Gastrocnemius medialis (tissue), 4 donors: ENCODE data around the gene IFT80. TPM values are rescaled to one million over a fixed set of nuclear protein-coding genes. Genes with fewer than 3 reads are reported as not detected.

Source experiments
- ATAC-seq, 2 donors: fragments of 150-250 bp; one replicate each; pipeline ENCODE4 v1.9.1; 2016
- DNase-seq, 2 donors: peaks; one replicate each; pipeline ENCODE4 v3.0.0-alpha.2; 2019
- H3K27ac ChIP-seq, 4 donors: fragments of 200-600 bp; sonication (generic); 1 replicate in 1 of 4; 2 replicates in 3 of 4; pipeline ENCODE4 v1.5.1; 2016 to 2018; ENCODE audit warnings: mild to moderate bottlenecking in 2 of 4, moderate library complexity in 1 of 4
- H3K27me3 ChIP-seq, 3 donors: fragments of 200-600 bp; sonication (generic) in 2 of 3; 1 replicate in 1 of 3; 2 replicates in 2 of 3; pipeline versions ENCODE4 v1.5.1 to v1.6.0; 2016 to 2019; ENCODE audit warnings: mild to moderate bottlenecking in 1 of 3, moderate library complexity in 1 of 3
- H3K36me3 ChIP-seq, 2 donors: fragments of 200-600 bp; sonication (generic) in 1 of 2; one replicate each; pipeline ENCODE4 v1.5.1; 2017 to 2018
- H3K4me1 ChIP-seq, 2 donors: fragments of 200-600 bp; sonication (generic) in 1 of 2; one replicate each; pipeline ENCODE4 v1.5.1; 2016 to 2017; ENCODE audit warnings: mild to moderate bottlenecking in 2 of 2
- H3K4me3 ChIP-seq, 4 donors: fragments of 200-600 bp; sonication (generic) in 3 of 4; 1 replicate in 1 of 4; 2 replicates in 3 of 4; pipeline ENCODE4 v1.5.1; 2016 to 2019; ENCODE audit warnings: mild to moderate bottlenecking in 2 of 4
- H3K9me3 ChIP-seq, 3 donors: fragments of 200-600 bp; sonication (generic) in 2 of 3; 1 replicate in 1 of 3; 2 replicates in 2 of 3; pipeline ENCODE4 v1.5.1; 2016 to 2019
- POLR2A ChIP-seq, 2 donors: fragments of 450-650 bp; IDR thresholded peaks; one replicate each; pipeline ENCODE4 v1.6.1; 2017; ENCODE audit warnings: antibody characterized with exemption in 2 of 2, mild to moderate bottlenecking in 2 of 2, moderate library complexity in 2 of 2
- in situ Hi-C, 4 donors: fragments of 200-750 bp; cut with MboI; loops; one replicate each; pipeline versions ENCODE4 v1.15.0 to v1.8.0; 2017; ENCODE audit warnings: low sequenced_read_pairs in 4 of 4
- intact Hi-C: fragments of 100-400 bp; cut with DNase I; formaldehyde crosslinking; loops from one replicate; pipeline ENCODE4 v1.15.1; 2023; ENCODE audit warnings: low total_unique reads
- total RNA-seq, 4 donors: library from RNA; depleted of rRNA; stranded (reverse); fragments of >200 nt; gene quantifications; one replicate each; pipeline versions ENCODE4 v1.1.0 to v1.2.3, GENCODE V29; 2016
- TF ChIP-seq, protein P1 (sequence below), 5 experiments: fragments of 450-650 bp in 3 of 5; fragments of 200-600 bp in 2 of 5; sonication (generic) in 2 of 5; IDR thresholded peaks in 4 of 5; conservative IDR thresholded peaks in 1 of 5; 1 replicate in 4 of 5; 2 replicates in 1 of 5; pipeline ENCODE4 v1.5.1; 2016 to 2019; ENCODE audit warnings: antibody characterized with exemption in 5 of 5, mild to moderate bottlenecking in 3 of 5, moderate library complexity in 3 of 5

Gene IFT80
- total RNA-seq, 4 donors from 2014 or later, result 3.9 to 7.9 (median 6.0) TPM

DNA sequence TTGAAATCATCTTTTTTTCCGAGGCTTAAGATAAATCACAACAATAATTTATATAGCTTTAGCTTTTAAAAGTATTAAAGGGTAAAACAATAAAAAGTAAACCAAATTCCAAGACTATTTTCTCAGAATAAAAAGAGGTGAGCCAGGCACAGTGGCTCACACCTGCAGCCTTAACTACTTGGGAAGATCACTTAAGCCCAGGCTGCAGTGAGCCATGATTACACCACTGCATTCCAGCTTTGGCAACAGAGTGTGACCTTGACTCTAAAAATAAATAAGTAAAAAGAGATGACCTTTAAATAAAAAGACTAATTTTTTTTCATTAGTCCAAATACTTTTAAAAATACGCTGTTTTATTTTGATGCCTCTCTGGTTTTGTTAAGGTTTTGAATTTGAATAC, 119.4 kb downstream of the IFT80 start:
- no peak for ATAC-seq
- no peak overlapping the region for H3K4me3 ChIP-seq
- no peak for TF ChIP-seq POLR2A (IDR thresholded peaks at IDR 0.05)
- TF ChIP-seq, protein P1, sequence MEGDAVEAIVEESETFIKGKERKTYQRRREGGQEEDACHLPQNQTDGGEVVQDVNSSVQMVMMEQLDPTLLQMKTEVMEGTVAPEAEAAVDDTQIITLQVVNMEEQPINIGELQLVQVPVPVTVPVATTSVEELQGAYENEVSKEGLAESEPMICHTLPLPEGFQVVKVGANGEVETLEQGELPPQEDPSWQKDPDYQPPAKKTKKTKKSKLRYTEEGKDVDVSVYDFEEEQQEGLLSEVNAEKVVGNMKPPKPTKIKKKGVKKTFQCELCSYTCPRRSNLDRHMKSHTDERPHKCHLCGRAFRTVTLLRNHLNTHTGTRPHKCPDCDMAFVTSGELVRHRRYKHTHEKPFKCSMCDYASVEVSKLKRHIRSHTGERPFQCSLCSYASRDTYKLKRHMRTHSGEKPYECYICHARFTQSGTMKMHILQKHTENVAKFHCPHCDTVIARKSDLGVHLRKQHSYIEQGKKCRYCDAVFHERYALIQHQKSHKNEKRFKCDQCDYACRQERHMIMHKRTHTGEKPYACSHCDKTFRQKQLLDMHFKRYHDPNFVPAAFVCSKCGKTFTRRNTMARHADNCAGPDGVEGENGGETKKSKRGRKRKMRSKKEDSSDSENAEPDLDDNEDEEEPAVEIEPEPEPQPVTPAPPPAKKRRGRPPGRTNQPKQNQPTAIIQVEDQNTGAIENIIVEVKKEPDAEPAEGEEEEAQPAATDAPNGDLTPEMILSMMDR (IDR thresholded peaks at IDR 0.05 in 4 of 5, conservative IDR thresholded peaks at IDR 0.05 in 1 of 5), result no peak
- no peaks in the 10 kb centered on the region for H3K4me1 ChIP-seq
- no peaks in the 10 kb centered on the region for H3K27me3 ChIP-seq
- H3K27ac ChIP-seq, result no peak overlapping the region
- in situ Hi-C loops, result no loop called here
- intact Hi-C loops, result no loop called here
- no peaks in the 10 kb centered on the region for H3K9me3 ChIP-seq
- no peaks in the 10 kb centered on the region for H3K36me3 ChIP-seq
- DNase-seq, result no peak

DNA sequence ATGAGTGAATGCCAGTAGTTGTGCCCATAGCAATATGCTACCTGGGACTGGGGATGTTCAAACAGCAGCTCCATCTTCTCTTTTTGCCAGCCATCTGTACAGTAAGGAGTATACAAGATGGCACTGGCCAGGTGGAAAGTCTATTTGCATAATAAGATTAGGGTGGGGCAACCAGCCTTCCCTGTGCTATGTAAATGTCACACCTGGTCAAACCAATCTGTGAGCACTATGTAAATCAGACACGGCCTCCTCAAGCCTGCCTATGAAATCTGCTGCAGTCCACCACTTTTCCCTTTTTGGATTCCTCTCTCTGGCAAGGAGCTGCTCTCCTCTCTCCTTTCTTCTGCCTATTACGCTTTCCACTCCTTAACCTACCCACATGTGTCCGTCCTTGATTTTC, 120.8 kb downstream of the IFT80 start:
- in situ Hi-C loops, result no loop called here
- DNase-seq (no peak), ATAC-seq (no peak)
- Histone ChIP-seq H3K27me3 (no peaks in the 10 kb centered on the region), H3K27ac (no peak overlapping the region), H3K9me3 (no peaks in the 10 kb centered on the region), H3K4me3 (no peak overlapping the region), H3K4me1 (no peaks in the 10 kb centered on the region), H3K36me3 (no peaks in the 10 kb centered on the region)
- TF ChIP-seq POLR2A (IDR thresholded peaks at IDR 0.05), result no peak
- TF ChIP-seq, protein P1 (IDR thresholded peaks at IDR 0.05 in 4 of 5, conservative IDR thresholded peaks at IDR 0.05 in 1 of 5), result no peak
- intact Hi-C loops, result no loop called here

DNA sequence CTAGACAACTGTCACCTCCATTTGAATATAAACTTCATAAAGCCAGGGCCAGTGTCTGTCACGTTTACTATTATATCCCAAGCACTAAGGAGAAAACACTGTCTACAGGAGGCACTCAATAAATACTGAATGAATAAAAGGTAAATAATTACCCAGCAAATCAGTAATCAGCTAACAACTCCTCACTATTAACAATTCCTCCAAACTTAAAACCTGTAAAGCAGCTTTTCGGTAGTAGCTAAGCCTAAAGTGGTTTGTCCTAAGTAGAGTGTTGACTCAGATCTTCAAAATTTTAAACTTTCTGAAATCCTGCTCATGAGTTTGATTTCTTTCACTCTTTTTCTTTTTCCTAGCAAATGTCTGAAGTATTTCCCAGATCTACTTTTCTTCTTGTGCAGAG, 133.9 kb downstream of the IFT80 start:
- ATAC-seq (no peak), DNase-seq (no peak)
- no peaks in the 10 kb centered on the region for H3K27me3 ChIP-seq
- TF ChIP-seq, protein P1 (IDR thresholded peaks at IDR 0.05 in 4 of 5, conservative IDR thresholded peaks at IDR 0.05 in 1 of 5), result no peak
- TF ChIP-seq POLR2A (IDR thresholded peaks at IDR 0.05), result no peak
- no peaks in the 10 kb centered on the region for H3K9me3 ChIP-seq
- no peak overlapping the region for H3K4me3 ChIP-seq
- intact Hi-C loops, result no loop called here
- H3K27ac ChIP-seq, result no peak overlapping the region
- in situ Hi-C loops, result no loop called here
- H3K4me1 ChIP-seq, result no peaks in the 10 kb centered on the region
- peaks cover 0 to 10% of the 10 kb centered on the region in 2 donors for H3K36me3 ChIP-seq

- Histone ChIP-seq H3K27me3 (no peaks in the 10 kb centered on the region), H3K36me3 (no peaks in the 10 kb centered on the region), H3K27ac (no peak overlapping the region), H3K4me1 (no peaks in the 10 kb centered on the region), H3K4me3 (no peak overlapping the region), H3K9me3 (no peaks in the 10 kb centered on the region)
- intact Hi-C loops, result no loop called here
- no peak for TF ChIP-seq POLR2A (IDR thresholded peaks at IDR 0.05)
- TF ChIP-seq, protein P1 (IDR thresholded peaks at IDR 0.05 in 4 of 5, conservative IDR thresholded peaks at IDR 0.05 in 1 of 5), result no peak
- in situ Hi-C loops, result no loop called here
- ATAC-seq, result no peak
- DNase-seq, result no peak
Observed at GRCh38 chr3:160260587-160261270, 138.3 kb downstream of the IFT80 start.

DNA sequence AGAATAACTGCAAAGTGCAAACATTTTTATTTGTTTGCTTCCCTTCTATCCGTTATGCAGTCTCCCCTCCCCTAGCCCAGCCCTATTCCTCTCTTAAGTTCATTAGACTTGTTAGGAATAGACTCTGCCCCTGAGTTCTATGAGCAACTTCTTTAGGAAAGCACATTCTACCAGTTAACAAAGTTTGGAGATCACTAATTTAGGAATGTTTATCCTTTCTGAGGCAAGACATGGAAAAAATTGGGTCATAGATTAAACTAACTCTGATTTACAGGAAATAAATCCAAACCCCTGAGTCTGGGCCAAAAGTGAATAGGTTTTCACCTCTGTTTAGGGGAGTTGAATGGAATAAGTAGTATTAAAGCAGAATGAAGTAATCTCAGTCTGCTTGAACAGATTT, 139.4 kb downstream of the IFT80 start:
- no peak overlapping the region for H3K4me3 ChIP-seq
- ATAC-seq, result no peak

More for the DNA sequence above, 139.4 kb downstream of the IFT80 start:
- intact Hi-C loops, result no loop called here
- no peak for DNase-seq
- H3K9me3 ChIP-seq, result no peaks in the 10 kb centered on the region
- TF ChIP-seq POLR2A (IDR thresholded peaks at IDR 0.05), result no peak
- TF ChIP-seq, protein P1 (IDR thresholded peaks at IDR 0.05 in 4 of 5, conservative IDR thresholded peaks at IDR 0.05 in 1 of 5), result no peak
- H3K27ac ChIP-seq, result no peak overlapping the region
- in situ Hi-C loops, result no loop called here
- no peaks in the 10 kb centered on the region for H3K4me1 ChIP-seq
- H3K36me3 ChIP-seq, result no peaks in the 10 kb centered on the region
- no peaks in the 10 kb centered on the region for H3K27me3 ChIP-seq
